H9 (cell line): ENCODE data around the gene CDH13. TPM values are rescaled to one million over a fixed set of nuclear protein-coding genes. Genes with fewer than 3 reads are reported as not detected.

ENCODE experiments used
- DNase-seq: peaks from one replicate; pipeline ENCODE4 v3.0.0-alpha.2; 2017
- H2AFZ ChIP-seq: one replicate; pipeline ENCODE4 v1.6.1; 2013; ENCODE audit warnings: mild to moderate bottlenecking, low read length, control low read depth, moderate library complexity
- H2AK5ac ChIP-seq: 2 replicates; pipeline ENCODE4 v1.6.1; 2013; ENCODE audit warnings: low read length, control low read depth, mixed read lengths; ENCODE audit not compliant: insufficient read length
- H2BK120ac ChIP-seq: one replicate; pipeline ENCODE4 v1.6.1; 2013; ENCODE audit warnings: low read depth, mild to moderate bottlenecking, low read length, control low read depth, inconsistent platforms; ENCODE audit not compliant: poor library complexity, severe bottlenecking
- H2BK12ac ChIP-seq: 2 replicates; pipeline ENCODE4 v1.6.1; 2013; ENCODE audit warnings: low read length, control low read depth, mixed read lengths, low read depth; ENCODE audit not compliant: insufficient read length
- H2BK15ac ChIP-seq: 2 replicates; pipeline ENCODE4 v1.6.1; 2013; ENCODE audit warnings: low read depth, low read length, control low read depth
- H2BK20ac ChIP-seq: one replicate; pipeline ENCODE4 v1.6.1; 2013; ENCODE audit warnings: low read depth, mild to moderate bottlenecking, low read length, control low read depth, inconsistent platforms; ENCODE audit not compliant: poor library complexity, severe bottlenecking
- H2BK5ac ChIP-seq: 2 replicates; pipeline ENCODE4 v1.6.1; 2013; ENCODE audit warnings: low read length, control low read depth, mixed read lengths; ENCODE audit not compliant: insufficient read length
- H3K14ac ChIP-seq: 2 replicates; pipeline ENCODE4 v1.6.1; 2013; ENCODE audit warnings: low read length, control low read depth; ENCODE audit not compliant: insufficient read depth
- H3K18ac ChIP-seq: 2 replicates; pipeline ENCODE4 v1.6.1; 2013; ENCODE audit warnings: low read depth, mild to moderate bottlenecking, mixed read lengths, low read length, control low read depth; ENCODE audit not compliant: insufficient read length
- H3K23ac ChIP-seq: 2 replicates; pipeline ENCODE4 v1.6.1; 2013; ENCODE audit warnings: low read length, control low read depth, mixed read lengths, low read depth; ENCODE audit not compliant: insufficient read length
- H3K23me2 ChIP-seq: 2 replicates; pipeline ENCODE4 v1.6.1; 2013; ENCODE audit warnings: low read depth, mild to moderate bottlenecking, mixed read lengths, low read length, control low read depth; ENCODE audit not compliant: insufficient read length, poor library complexity, severe bottlenecking
- H3K27ac ChIP-seq: 2 replicates; pipeline ENCODE4 v1.5.1; 2013; ENCODE audit warnings: low read length, control low read depth, mixed read lengths, low read depth; ENCODE audit not compliant: insufficient read length
- H3K27me3 ChIP-seq: 2 replicates; pipeline ENCODE4 v1.6.1; 2013; ENCODE audit warnings: low read length, control low read depth, inconsistent platforms; ENCODE audit not compliant: insufficient read depth
- H3K4ac ChIP-seq: 2 replicates; pipeline ENCODE4 v1.6.1; 2013; ENCODE audit warnings: low read depth, mild to moderate bottlenecking, control low read depth, inconsistent platforms, low read length, moderate library complexity
- H3K4me1 ChIP-seq: 2 replicates; pipeline ENCODE4 v1.6.1; 2013; ENCODE audit warnings: low read length, control low read depth, inconsistent platforms; ENCODE audit not compliant: insufficient read depth
- H3K4me2 ChIP-seq: 2 replicates; pipeline ENCODE4 v1.6.1; 2013; ENCODE audit warnings: low read length, control low read depth, mixed read lengths; ENCODE audit not compliant: insufficient read length, insufficient read depth
- H3K56ac ChIP-seq: 2 replicates; pipeline ENCODE4 v1.6.1; 2013; ENCODE audit warnings: low read depth, mild to moderate bottlenecking, mixed read lengths, low read length, control low read depth; ENCODE audit not compliant: insufficient read length
- H3K79me1 ChIP-seq: 2 replicates; pipeline ENCODE4 v1.6.1; 2013; ENCODE audit warnings: low read depth, mild to moderate bottlenecking, moderate library complexity, low read length, control low read depth, inconsistent platforms; ENCODE audit not compliant: insufficient read depth, poor library complexity, severe bottlenecking
- H3K79me2 ChIP-seq: 2 replicates; pipeline ENCODE4 v1.6.1; 2013; ENCODE audit warnings: low read length, control low read depth, inconsistent platforms; ENCODE audit not compliant: insufficient read depth
- H3K9ac ChIP-seq: 2 replicates; pipeline ENCODE4 v1.6.1; 2013; ENCODE audit warnings: low read length, control low read depth, mixed read lengths; ENCODE audit not compliant: insufficient read length; ENCODE audit errors: extremely low read depth
- H3K9me3 ChIP-seq: one replicate; pipeline ENCODE4 v1.6.1; 2013; ENCODE audit warnings: low read depth, low read length, inconsistent platforms; ENCODE audit not compliant: control insufficient read depth
- H3T11ph ChIP-seq: one replicate; pipeline ENCODE4 v1.6.1; 2013; ENCODE audit warnings: mild to moderate bottlenecking, low read length, control low read depth, inconsistent platforms
- H4K20me1 ChIP-seq: one replicate; pipeline ENCODE4 v1.6.1; 2013; ENCODE audit not compliant: control insufficient read depth, insufficient read length, insufficient read depth
- H4K5ac ChIP-seq: 2 replicates; pipeline ENCODE4 v1.6.1; 2013; ENCODE audit warnings: low read depth, mild to moderate bottlenecking, mixed read lengths, low read length, control low read depth; ENCODE audit not compliant: insufficient read length
- H4K8ac ChIP-seq: replicated peaks from 2 replicates; pipeline ENCODE4 v1.6.1; 2013; ENCODE audit warnings: low read length, control low read depth, mixed read lengths, low read depth; ENCODE audit not compliant: insufficient read length
- H4K91ac ChIP-seq: 2 replicates; pipeline ENCODE4 v1.6.1; 2013; ENCODE audit warnings: low read depth, mild to moderate bottlenecking, moderate library complexity, mixed read lengths, low read length, control low read depth; ENCODE audit not compliant: insufficient read length
- H3K27ac Mint-ChIP-seq, 3 experiments: 2 replicates in 2 of 3; 3 replicates in 1 of 3; pipeline ENCODE4 v1.8.0; 2020 to 2021; ENCODE audit warnings: mixed read lengths in 3 of 3, mild to moderate bottlenecking in 1 of 3, moderate library complexity in 1 of 3
- H3K27me3 Mint-ChIP-seq: 2 replicates; pipeline ENCODE4 v1.8.0; 2021; ENCODE audit warnings: low read depth, mild to moderate bottlenecking, moderate library complexity, mixed read lengths
- H3K36me3 Mint-ChIP-seq, 3 experiments: 2 replicates in 2 of 3; 3 replicates in 1 of 3; pipeline ENCODE4 v1.8.0; 2020 to 2021; ENCODE audit warnings: low read depth in 3 of 3, mixed read lengths in 3 of 3; ENCODE audit not compliant: insufficient read depth in 1 of 3
- H3K4me1 Mint-ChIP-seq, 2 experiments: 2 replicates each; pipeline ENCODE4 v1.8.0; 2020; ENCODE audit warnings: mixed read lengths in 2 of 2
- H3K4me3 Mint-ChIP-seq, 2 experiments: 2 replicates in 1 of 2; 3 replicates in 1 of 2; pipeline ENCODE4 v1.8.0; 2020 to 2021; ENCODE audit warnings: mild to moderate bottlenecking in 2 of 2, mixed read lengths in 2 of 2, moderate library complexity in 1 of 2
- H3K9me3 Mint-ChIP-seq, 2 experiments: 2 replicates in 1 of 2; 3 replicates in 1 of 2; pipeline ENCODE4 v1.8.0; 2020; ENCODE audit warnings: mild to moderate bottlenecking in 2 of 2, mixed read lengths in 2 of 2, moderate library complexity in 1 of 2
- CTCF ChIP-seq: fragments of 200-600 bp; sonication (generic); conservative IDR thresholded peaks from 3 replicates; pipeline ENCODE4 v1.8.0; 2021; ENCODE audit warnings: antibody characterized with exemption, mild to moderate bottlenecking
- WGBS: extraction: QIAGEN DNeasy Blood & Tissue Kit; methylation state at CpG from one replicate; pipeline ENCODE4 v1.1.7; 2013; ENCODE audit warnings: missing lambda C conversion rate, low lambda C conversion rate, mixed read lengths; ENCODE audit not compliant: insufficient read length; ENCODE audit errors: extremely low coverage; 5-methylcytosine and 5-hydroxymethylcytosine counted together
- total RNA-seq: library from RNA; stranded (reverse); gene quantifications from 2 replicates; pipeline ENCODE4 v1.2.1, GENCODE V29; 2021

Gene CDH13
- total RNA-seq, 1 experiment from 2014 or later, result 1.5 TPM

- H3K4ac ChIP-seq, result no peak overlapping the region
- H3K4me2 ChIP-seq, result no peak overlapping the region
- H3K56ac ChIP-seq, result no peak overlapping the region
- TF ChIP-seq CTCF, result no peak
- no peaks in the 10 kb centered on the region; a peak in 1 of 7 replicates for H3K36me3 Mint-ChIP-seq
- H3K27ac ChIP-seq, result no peak overlapping the region
- H3T11ph ChIP-seq, result no peak overlapping the region
- no peaks in the 10 kb centered on the region for H3K27me3 ChIP-seq
- H2BK5ac ChIP-seq, result no peak overlapping the region
- H3K4me3 Mint-ChIP-seq, result no peak overlapping the region
- H3K23me2 ChIP-seq, result no peaks in the 10 kb centered on the region
- no peak overlapping the region for H3K14ac ChIP-seq
- no peak overlapping the region for H2BK12ac ChIP-seq
- no peak overlapping the region for H4K5ac ChIP-seq
- no peak overlapping the region for H3K18ac ChIP-seq
- H4K8ac ChIP-seq, result no peak overlapping the region
- no peak overlapping the region for H3K27ac Mint-ChIP-seq
- no peaks in the 10 kb centered on the region for H4K20me1 ChIP-seq
- H3K4me1 Mint-ChIP-seq, result no peaks in the 10 kb centered on the region
- WGBS, result no CpG with 5 or more reads among the region's 2 CpGs
- no peak overlapping the region for H2BK15ac ChIP-seq
- H3K4me1 ChIP-seq, result no peaks in the 10 kb centered on the region
- H2BK20ac ChIP-seq, result no peak overlapping the region
- no peak overlapping the region for H3K9ac ChIP-seq
- H3K9me3 ChIP-seq, result no peaks in the 10 kb centered on the region
- peaks cover 0 to 5% of the 10 kb centered on the region in 2 experiments; a peak in 2 of 5 replicates for H3K9me3 Mint-ChIP-seq
- H2AFZ ChIP-seq, result no peak overlapping the region
- H4K91ac ChIP-seq, result no peak overlapping the region
- H3K23ac ChIP-seq, result no peak overlapping the region
- H2BK120ac ChIP-seq, result no peak overlapping the region
- no peak overlapping the region for H2AK5ac ChIP-seq
- no peaks in the 10 kb centered on the region for H3K79me2 ChIP-seq
- peaks cover 3% of the 10 kb centered on the region for H3K27me3 Mint-ChIP-seq
- DNase-seq, result no peak
- no peaks in the 10 kb centered on the region for H3K79me1 ChIP-seq
These were observed 777.0 kb downstream of the CDH13 start for GRCh38 chr16:83403761-83404160.
